Measurements from ENCODE around the gene KCNMB2.
"Not testable (repeated sequence)": the region's sequence is repeated elsewhere in the genome, so short reads cannot be mapped to it uniquely, and the experiment has no call there.

KCNMB2 gene

GRCh38 chr3:178707311-178708031, 171.2 kb downstream of the KCNMB2 start:
- no peak for DNase-seq

- DNase-seq: no peak
These were observed 172.8 kb downstream of the KCNMB2 start for GRCh38 chr3:178709051-178709450.

- DNase-seq: no peak
These were observed 175.5 kb downstream of the KCNMB2 start for GRCh38 chr3:178711753-178712152.

GRCh38 chr3:178712247-178712646, 176.0 kb downstream of the KCNMB2 start:
- no peak for DNase-seq

- DNase-seq: no peak
These were observed 178.9 kb downstream of the KCNMB2 start for GRCh38 chr3:178714925-178715832.

GRCh38 chr3:178718995-178719635, 182.9 kb downstream of the KCNMB2 start:
- DNase-seq: no peak

- no peak for DNase-seq
These were observed 196.6 kb downstream of the KCNMB2 start for GRCh38 chr3:178732824-178733223.

GRCh38 chr3:178735032-178735674, 198.9 kb downstream of the KCNMB2 start:
- DNase-seq: no peak

GRCh38 chr3:178736300-178736699, 200.1 kb downstream of the KCNMB2 start:
- DNase-seq: no peak

- no peak for DNase-seq
These were observed 203.5 kb downstream of the KCNMB2 start for GRCh38 chr3:178739720-178740119.

GRCh38 chr3:178741020-178741419, 204.8 kb downstream of the KCNMB2 start:
- DNase-seq: no peak

- DNase-seq: no peak
These were observed 207.1 kb downstream of the KCNMB2 start for GRCh38 chr3:178743297-178743696.

GRCh38 chr3:178745861-178746655, 209.8 kb downstream of the KCNMB2 start:
- not testable (repeated sequence) for DNase-seq

- DNase-seq: no peak
These were observed 212.6 kb downstream of the KCNMB2 start for GRCh38 chr3:178748874-178749273.

- DNase-seq: no peak
These were observed 213.2 kb downstream of the KCNMB2 start for GRCh38 chr3:178749471-178749870.

GRCh38 chr3:178750639-178751300, 214.5 kb downstream of the KCNMB2 start:
- DNase-seq: no peak

GRCh38 chr3:178752843-178753242, 216.6 kb downstream of the KCNMB2 start:
- DNase-seq: no peak

GRCh38 chr3:178754852-178755510, 218.7 kb downstream of the KCNMB2 start:
- DNase-seq: no peak

GRCh38 chr3:178761024-178761423, 224.8 kb downstream of the KCNMB2 start:
- DNase-seq: no peak

GRCh38 chr3:178761461-178761860, 225.2 kb downstream of the KCNMB2 start:
- no peak for DNase-seq

- no peak for DNase-seq
These were observed 226.1 kb downstream of the KCNMB2 start for GRCh38 chr3:178762385-178762784.

Measured in inflammatory macrophage treated with lipopolysaccharide for 4 hours (primary cell).